PC-3 (cell line): Measurements from ENCODE around the gene UQCC5. TPM values are rescaled to one million over a fixed set of nuclear protein-coding genes. Genes with fewer than 3 reads are reported as not detected.

Source experiments
- ATAC-seq: fragments of 200-7000 bp; cut with Tn5 transposase; 2 replicates; pipeline ENCODE4 v1.9.1; 2020; ENCODE audit warnings: mild to moderate bottlenecking, moderate library complexity
- BruUV-seq: library from RNA; stranded (reverse); fragments of 400-500 nt; replicated peaks from 2 replicates; lab custom pipeline; 2021; lab: Mats Ljungman, UMichigan
- CTCF ChIA-PET: fragments of 300-600 bp; sonication (Branson Sonifier 250); formaldehyde crosslinking; loops from one replicate; lab custom pipeline; 2022; ENCODE audit warnings: antibody characterized with exemption; lab: Charles Lee
- POLR2A ChIA-PET: fragments of 300-600 bp; sonication (Branson Sonifier 250); formaldehyde crosslinking; loops from one replicate; lab custom pipeline; 2022; ENCODE audit warnings: antibody characterized with exemption; ENCODE audit not compliant: unreplicated experiment; lab: Charles Lee
- DNase-seq: peaks from one replicate; pipeline ENCODE4 v3.0.0-alpha.2; 2015
- H2AFZ ChIP-seq: fragments of 300-600 bp; sonication (generic); 2 replicates; pipeline ENCODE4 v1.6.0; 2016; ENCODE audit warnings: antibody characterized with exemption, low read length
- H3F3A ChIP-seq: fragments of 300-600 bp; sonication (generic); one replicate; pipeline ENCODE4 v1.6.0; 2017; ENCODE audit warnings: antibody characterized with exemption, low read length, control low read depth, mild to moderate bottlenecking; ENCODE audit not compliant: unreplicated experiment
- H3K27ac ChIP-seq: fragments of 300-600 bp; sonication (generic); 2 replicates; pipeline ENCODE4 v1.5.1; 2016; ENCODE audit warnings: mild to moderate bottlenecking, low read length
- H3K27me3 ChIP-seq: fragments of 300-600 bp; sonication (generic); 2 replicates; pipeline ENCODE4 v1.6.1; 2016; ENCODE audit warnings: low read length, mixed read lengths
- H3K36me3 ChIP-seq: fragments of 300-600 bp; sonication (generic); 2 replicates; pipeline ENCODE4 v1.6.1; 2016; ENCODE audit warnings: low read depth, mixed run types, low read length, mixed read lengths
- H3K4me1 ChIP-seq: fragments of 300-600 bp; sonication (generic); 2 replicates; pipeline ENCODE4 v1.5.1; 2016; ENCODE audit warnings: low read length; ENCODE audit not compliant: insufficient read depth
- H3K4me2 ChIP-seq: fragments of 300-600 bp; sonication (generic); 2 replicates; pipeline ENCODE4 v1.6.0; 2016; ENCODE audit warnings: low read length
- H3K4me3 ChIP-seq: fragments of 300-600 bp; sonication (generic); 2 replicates; pipeline ENCODE4 v1.5.1; 2016; ENCODE audit warnings: mild to moderate bottlenecking, low read length, mixed read lengths
- H3K79me2 ChIP-seq: fragments of 300-600 bp; sonication (generic); 2 replicates; pipeline ENCODE4 v1.6.1; 2017; ENCODE audit warnings: low read length, mixed read lengths
- H3K9ac ChIP-seq: fragments of 300-600 bp; sonication (generic); 2 replicates; pipeline ENCODE4 v1.6.0; 2016; ENCODE audit warnings: mild to moderate bottlenecking, low read length
- H3K9me2 ChIP-seq: fragments of 300-600 bp; sonication (generic); replicated peaks from 2 replicates; pipeline ENCODE4 v1.6.1; 2016; ENCODE audit warnings: mixed run types, low read length, mixed read lengths
- H3K9me3 ChIP-seq: fragments of 300-600 bp; sonication (generic); 2 replicates; pipeline ENCODE4 v1.6.1; 2016; ENCODE audit warnings: low read length, mixed read lengths
- H4K20me1 ChIP-seq: fragments of 300-600 bp; sonication (generic); 2 replicates; pipeline ENCODE4 v1.6.1; 2016; ENCODE audit warnings: low read length, mixed read lengths
- CTCF ChIP-seq: fragments of 300-600 bp; sonication (generic); conservative IDR thresholded peaks from 2 replicates; pipeline ENCODE4 v1.5.1; 2017; ENCODE audit warnings: antibody characterized with exemption, low read depth, mild to moderate bottlenecking, low read length
- EZH2 ChIP-seq: fragments of 300-600 bp; sonication (generic); IDR thresholded peaks from one replicate; pipeline ENCODE4 v1.6.1; 2017; ENCODE audit warnings: antibody characterized with exemption, mild to moderate bottlenecking, low read length; ENCODE audit not compliant: unreplicated experiment
- EZH2phosphoT487 ChIP-seq: fragments of 300-600 bp; sonication (generic); IDR thresholded peaks from 2 replicates; pipeline ENCODE4 v1.6.1; 2018; ENCODE audit warnings: mild to moderate bottlenecking, antibody characterized with exemption, low read length, borderline replicate concordance
- intact Hi-C: fragments of 100-400 bp; cut with micrococcal nuclease; formaldehyde crosslinking; loops from 2 replicates; pipeline ENCODE4 v1.9.0; 2023
- total RNA-seq: library from RNA; depleted of rRNA; stranded (reverse); fragments of >200 nt; gene quantifications from 2 replicates; pipeline ENCODE4 v1.2.3, GENCODE V29; 2014

The UQCC5 gene
- total RNA-seq, 1 experiment from 2014 or later = 26.1 TPM

- H2AFZ ChIP-seq = no peak overlapping the region
- H4K20me1 ChIP-seq = no peaks in the 10 kb centered on the region
- no peak overlapping the region for H3K9ac ChIP-seq
- no peaks in the 10 kb centered on the region for H3K4me1 ChIP-seq
- no peaks in the 10 kb centered on the region for H3K27me3 ChIP-seq
- H3K4me3 ChIP-seq = no peak overlapping the region
- H3F3A ChIP-seq = no peaks in the 10 kb centered on the region
- H3K4me2 ChIP-seq = no peak overlapping the region
- H3K9me2 ChIP-seq = no peaks in the 10 kb centered on the region
- DNase-seq (no peak), ATAC-seq (peak; percentile 25; the same call in 1 of the 2 replicates)
- no peak overlapping the region for H3K27ac ChIP-seq
- POLR2A ChIA-PET = no interaction called here
- TF ChIP-seq EZH2 (no peak), EZH2phosphoT487 (no peak), CTCF (no peak)
- H3K9me3 ChIP-seq = no peaks in the 10 kb centered on the region
- BruUV-seq = no TSS peak
- CTCF ChIA-PET = no interaction called here
- no peaks in the 10 kb centered on the region for H3K79me2 ChIP-seq
- H3K36me3 ChIP-seq = peaks cover 12% of the 10 kb centered on the region; the same call in 1 of the 2 replicates
- intact Hi-C loops = no loop called here
These were observed 43.0 kb upstream of the UQCC5 start for GRCh38 chr3:52493232-52494017.

GRCh38 chr3:52494445-52494844 lies 42.0 kb upstream of the UQCC5 start:
- POLR2A ChIA-PET = no interaction called here

More at GRCh38 chr3:52494445-52494844, 42.0 kb upstream of the UQCC5 start:
- no peaks in the 10 kb centered on the region for H3K27me3 ChIP-seq
- no peak for ATAC-seq
- peaks cover 12% of the 10 kb centered on the region; the same call in 1 of the 2 replicates for H3K36me3 ChIP-seq
- BruUV-seq = no TSS peak
- H3K4me3 ChIP-seq = no peak overlapping the region
- H3K79me2 ChIP-seq = no peaks in the 10 kb centered on the region
- H3F3A ChIP-seq = no peaks in the 10 kb centered on the region
- no peak overlapping the region for H3K27ac ChIP-seq
- no peaks in the 10 kb centered on the region for H3K9me3 ChIP-seq
- no peak overlapping the region for H2AFZ ChIP-seq
- no peaks in the 10 kb centered on the region for H3K9me2 ChIP-seq
- CTCF ChIA-PET = no interaction called here
- H3K9ac ChIP-seq = no peak overlapping the region
- TF ChIP-seq EZH2 (no peak), CTCF (no peak), EZH2phosphoT487 (no peak)
- intact Hi-C loops = no loop called here
- no peak overlapping the region for H3K4me2 ChIP-seq
- H4K20me1 ChIP-seq = no peaks in the 10 kb centered on the region
- DNase-seq = no peak
- no peaks in the 10 kb centered on the region for H3K4me1 ChIP-seq
